HG03066 (cell line): ENCODE measurements around the gene PYDC1.
"Not testable (repeated sequence)": the region's sequence is repeated elsewhere in the genome, so short reads cannot be mapped to it uniquely, and the experiment has no call there.

Experiments
- ATAC-seq: cut with Tn5 transposase; IDR thresholded peaks from one replicate; pipeline ENCODE4 v1.9.1; 2021; ENCODE audit warnings: low read depth; ENCODE audit not compliant: unreplicated experiment

The PYDC1 gene

GRCh38 chr16:31216422-31217135 lies at the start of gene PYDC1:
TSS of gene PYDC1 (minus strand) at chr16:31217135. CDS start at chr16:31217028, 107 bp downstream.
- no peak for ATAC-seq

GRCh38 chr16:31265329-31266245 lies 48.7 kb upstream of the PYDC1 start:
- peak; percentile 89 for ATAC-seq

- ATAC-seq = no peak
Observed at GRCh38 chr16:31262084-31262483, 45.1 kb upstream of the PYDC1 start.

GRCh38 chr16:31260136-31260931 lies 43.4 kb upstream of the PYDC1 start:
- ATAC-seq = no peak

- no peak for ATAC-seq
Observed at GRCh38 chr16:31258366-31258765, 41.4 kb upstream of the PYDC1 start.

- no peak for ATAC-seq
Observed at GRCh38 chr16:31256466-31256865, 39.5 kb upstream of the PYDC1 start.

GRCh38 chr16:31253642-31254045 lies 36.7 kb upstream of the PYDC1 start:
- no peak for ATAC-seq

GRCh38 chr16:31251435-31251834 lies 34.5 kb upstream of the PYDC1 start:
- no peak for ATAC-seq

- ATAC-seq = no peak
Observed at GRCh38 chr16:31250782-31251384, 33.9 kb upstream of the PYDC1 start.

GRCh38 chr16:31248344-31248743 lies 31.4 kb upstream of the PYDC1 start:
- ATAC-seq = no peak

- ATAC-seq = no peak
Observed at GRCh38 chr16:31246296-31246695, 29.4 kb upstream of the PYDC1 start.

- ATAC-seq = not testable (repeated sequence)
Observed at GRCh38 chr16:31245598-31245997, 28.7 kb upstream of the PYDC1 start.

- no peak for ATAC-seq
Observed at GRCh38 chr16:31243734-31244670, 27.1 kb upstream of the PYDC1 start.

GRCh38 chr16:31242206-31242605 lies 25.3 kb upstream of the PYDC1 start:
- ATAC-seq = no peak

- no peak for ATAC-seq
Observed at GRCh38 chr16:31238041-31238440, 21.1 kb upstream of the PYDC1 start.

- no peak for ATAC-seq
Observed at GRCh38 chr16:31229501-31229900, 12.6 kb upstream of the PYDC1 start.

GRCh38 chr16:31228206-31228605 lies 11.3 kb upstream of the PYDC1 start:
- no peak for ATAC-seq

GRCh38 chr16:31225193-31225592 lies 8.3 kb upstream of the PYDC1 start:
- no peak for ATAC-seq
